Peyer's patch (tissue), 4 donors: Measurements from ENCODE around the gene MMD2.

Source experiments
- CTCF ChIP-seq, 6 experiments: fragments of 450-650 bp in 4 of 6; fragments of 200-600 bp in 2 of 6; sonication (generic) in 1 of 6; IDR thresholded peaks; one replicate each; pipeline ENCODE4 v1.5.1; 2017 to 2019; ENCODE audit warnings: antibody characterized with exemption in 6 of 6, mild to moderate bottlenecking in 3 of 6, moderate library complexity in 1 of 6
- POLR2A ChIP-seq, 2 donors: fragments of 450-650 bp; IDR thresholded peaks; one replicate each; pipeline ENCODE4 v1.5.1; 2017; ENCODE audit warnings: antibody characterized with exemption in 2 of 2, mild to moderate bottlenecking in 2 of 2, moderate library complexity in 2 of 2

- TF ChIP-seq CTCF (IDR thresholded peaks at IDR 0.05) = no peak
- no peak for TF ChIP-seq POLR2A (IDR thresholded peaks at IDR 0.05)
Observed at GRCh38 chr7:4993471-4993870, 34.5 kb upstream of the MMD2 start.
